HG02938 (cell line): ENCODE results near the gene HPGDS.
"Not testable (repeated sequence)": the region's sequence is repeated elsewhere in the genome, so short reads cannot be mapped to it uniquely, and the experiment has no call there.

Experiments
- ATAC-seq: cut with Tn5 transposase; IDR thresholded peaks from one replicate; pipeline ENCODE4 v1.9.1; 2021; ENCODE audit warnings: mild to moderate bottlenecking, moderate library complexity; ENCODE audit not compliant: unreplicated experiment

The HPGDS gene

GRCh38 chr4:94342694-94343093 lies at the start of gene HPGDS:
Gene HPGDS (minus strand): TSS chr4:94342836. CDS start chr4:94334629, 8,207 bp downstream.
- ATAC-seq, result no peak

- ATAC-seq, result no peak
These were observed 48.3 kb upstream of the HPGDS start for GRCh38 chr4:94390804-94391410.

GRCh38 chr4:94389595-94390267 lies 47.1 kb upstream of the HPGDS start:
- ATAC-seq, result no peak

- not testable (repeated sequence) for ATAC-seq
These were observed 45.3 kb upstream of the HPGDS start for GRCh38 chr4:94387965-94388364.

GRCh38 chr4:94385452-94385851 lies 42.8 kb upstream of the HPGDS start:
- not testable (repeated sequence) for ATAC-seq

GRCh38 chr4:94382891-94383290 lies 40.3 kb upstream of the HPGDS start:
- not testable (repeated sequence) for ATAC-seq

- ATAC-seq, result no peak
These were observed 35.4 kb upstream of the HPGDS start for GRCh38 chr4:94378047-94378446.

- no peak for ATAC-seq
These were observed 34.7 kb upstream of the HPGDS start for GRCh38 chr4:94377294-94377693.

GRCh38 chr4:94375364-94375763 lies 32.7 kb upstream of the HPGDS start:
- ATAC-seq, result no peak

- no peak for ATAC-seq
These were observed 31.1 kb upstream of the HPGDS start for GRCh38 chr4:94373752-94374151.

- ATAC-seq, result no peak
These were observed 30.4 kb upstream of the HPGDS start for GRCh38 chr4:94372991-94373390.

- no peak for ATAC-seq
These were observed 29.8 kb upstream of the HPGDS start for GRCh38 chr4:94372228-94372978.

- no peak for ATAC-seq
These were observed 28.7 kb upstream of the HPGDS start for GRCh38 chr4:94371290-94371689.

- no peak for ATAC-seq
These were observed 28.1 kb upstream of the HPGDS start for GRCh38 chr4:94370533-94371254.

GRCh38 chr4:94369046-94369445 lies 26.4 kb upstream of the HPGDS start:
- no peak for ATAC-seq

- no peak for ATAC-seq
These were observed 25.8 kb upstream of the HPGDS start for GRCh38 chr4:94368459-94368858.

- no peak for ATAC-seq
These were observed 22.7 kb upstream of the HPGDS start for GRCh38 chr4:94365304-94365703.

GRCh38 chr4:94364527-94364926 lies 21.9 kb upstream of the HPGDS start:
- ATAC-seq, result no peak

GRCh38 chr4:94363136-94363655 lies 20.6 kb upstream of the HPGDS start:
- ATAC-seq, result no peak

GRCh38 chr4:94359838-94360237 lies 17.2 kb upstream of the HPGDS start:
- ATAC-seq, result no peak

- ATAC-seq, result no peak
These were observed 16.6 kb upstream of the HPGDS start for GRCh38 chr4:94359221-94359620.
